HG02981 (cell line): ENCODE measurements around the gene FMNL1.

ENCODE experiments used
- ATAC-seq: cut with Tn5 transposase; IDR thresholded peaks from one replicate; pipeline ENCODE4 v1.9.1; 2021; ENCODE audit warnings: mild to moderate bottlenecking, moderate library complexity; ENCODE audit not compliant: unreplicated experiment

FMNL1 gene

DNA sequence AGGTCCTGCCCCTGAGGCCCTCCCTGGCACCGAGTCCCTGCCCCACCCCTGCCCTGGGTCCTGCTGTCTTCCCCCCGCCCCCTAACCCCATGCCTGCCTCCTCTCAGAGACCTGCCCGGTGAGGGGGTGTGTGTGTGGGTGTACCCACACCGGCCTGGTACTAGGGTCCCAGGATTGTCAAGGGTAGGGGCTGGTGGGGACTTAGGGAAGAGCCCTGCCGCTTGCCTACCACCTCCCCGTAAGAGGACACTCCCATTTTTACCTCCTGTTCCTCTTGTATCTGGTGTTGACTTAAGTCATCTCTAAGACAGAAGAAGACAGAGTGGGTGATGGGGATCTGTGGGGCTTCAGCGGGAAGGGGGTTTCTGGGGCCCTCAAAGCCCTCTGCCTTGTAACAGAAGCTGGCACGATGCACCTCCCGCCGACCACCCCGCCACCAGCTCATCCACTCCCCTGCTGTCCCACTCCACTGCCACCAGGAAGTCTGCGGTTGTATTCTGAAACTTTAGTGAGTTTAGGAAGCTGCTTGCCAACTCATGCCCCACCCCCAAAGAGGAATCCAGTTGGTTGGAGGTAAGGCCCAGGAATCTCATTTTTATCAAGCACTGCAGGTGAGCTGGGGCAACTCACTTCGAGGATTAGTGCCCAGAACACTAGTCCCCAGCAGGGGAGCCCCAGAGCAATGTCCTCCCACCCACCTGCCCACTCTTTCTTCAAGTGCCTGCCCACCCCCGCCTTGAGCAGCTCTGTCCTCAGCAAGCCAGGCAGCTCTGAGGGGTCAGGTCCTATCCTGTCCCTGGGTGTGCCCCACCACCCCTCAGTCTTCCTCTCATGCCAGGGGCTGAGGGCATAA, 34.7 kb downstream of the FMNL1 start:
- ATAC-seq: no peak

DNA sequence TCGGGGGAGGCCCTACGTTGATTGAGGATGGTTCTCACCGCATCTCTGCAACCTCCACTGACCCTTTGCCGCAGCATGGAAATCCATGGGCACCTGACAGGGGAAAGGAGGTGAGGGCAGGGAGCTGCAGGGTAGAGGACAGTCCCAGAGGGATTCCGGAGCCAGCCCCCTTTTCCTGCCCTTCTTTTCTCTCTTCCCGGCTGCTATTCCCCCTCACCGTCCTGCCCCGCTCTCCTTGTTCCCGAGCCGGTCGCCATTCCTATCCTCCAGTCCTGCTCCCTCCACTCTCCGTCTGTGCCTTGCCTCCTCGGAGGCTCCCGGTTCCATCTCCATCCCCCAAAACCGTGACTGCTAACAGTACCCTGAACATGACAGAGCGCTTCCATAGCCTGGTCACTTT, 35.4 kb downstream of the FMNL1 start:
- ATAC-seq: no peak

- no peak for ATAC-seq
Observed at GRCh38 chr17:45258981-45259380, 37.3 kb downstream of the FMNL1 start.

DNA sequence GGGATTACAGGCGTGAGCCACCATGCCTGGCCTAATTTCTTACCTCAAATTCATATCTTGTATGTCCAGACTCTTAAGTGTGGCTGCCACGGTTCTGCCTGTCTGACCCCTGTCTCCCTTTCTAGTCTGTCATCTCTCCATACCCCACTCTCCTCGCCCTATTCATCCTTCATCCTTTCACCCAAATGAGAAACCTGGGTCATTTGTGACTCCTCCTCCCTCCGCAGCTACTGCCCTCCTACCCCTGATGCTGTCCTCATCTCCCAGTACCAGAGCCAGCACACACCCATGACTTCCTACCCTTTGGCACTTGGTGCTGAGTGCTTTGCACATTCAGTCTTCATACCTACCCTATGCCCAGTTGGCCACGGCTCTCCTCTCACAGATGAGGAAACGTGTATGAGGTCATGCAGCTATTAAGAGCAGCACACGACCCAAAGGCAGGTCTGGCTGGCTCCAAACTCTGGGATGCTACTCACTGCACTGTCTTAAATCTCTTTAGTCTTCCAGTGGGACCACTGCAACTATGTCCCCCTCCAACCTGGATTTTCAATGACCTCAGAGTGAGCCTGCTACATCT, 38.6 kb downstream of the FMNL1 start:
- ATAC-seq: no peak

DNA sequence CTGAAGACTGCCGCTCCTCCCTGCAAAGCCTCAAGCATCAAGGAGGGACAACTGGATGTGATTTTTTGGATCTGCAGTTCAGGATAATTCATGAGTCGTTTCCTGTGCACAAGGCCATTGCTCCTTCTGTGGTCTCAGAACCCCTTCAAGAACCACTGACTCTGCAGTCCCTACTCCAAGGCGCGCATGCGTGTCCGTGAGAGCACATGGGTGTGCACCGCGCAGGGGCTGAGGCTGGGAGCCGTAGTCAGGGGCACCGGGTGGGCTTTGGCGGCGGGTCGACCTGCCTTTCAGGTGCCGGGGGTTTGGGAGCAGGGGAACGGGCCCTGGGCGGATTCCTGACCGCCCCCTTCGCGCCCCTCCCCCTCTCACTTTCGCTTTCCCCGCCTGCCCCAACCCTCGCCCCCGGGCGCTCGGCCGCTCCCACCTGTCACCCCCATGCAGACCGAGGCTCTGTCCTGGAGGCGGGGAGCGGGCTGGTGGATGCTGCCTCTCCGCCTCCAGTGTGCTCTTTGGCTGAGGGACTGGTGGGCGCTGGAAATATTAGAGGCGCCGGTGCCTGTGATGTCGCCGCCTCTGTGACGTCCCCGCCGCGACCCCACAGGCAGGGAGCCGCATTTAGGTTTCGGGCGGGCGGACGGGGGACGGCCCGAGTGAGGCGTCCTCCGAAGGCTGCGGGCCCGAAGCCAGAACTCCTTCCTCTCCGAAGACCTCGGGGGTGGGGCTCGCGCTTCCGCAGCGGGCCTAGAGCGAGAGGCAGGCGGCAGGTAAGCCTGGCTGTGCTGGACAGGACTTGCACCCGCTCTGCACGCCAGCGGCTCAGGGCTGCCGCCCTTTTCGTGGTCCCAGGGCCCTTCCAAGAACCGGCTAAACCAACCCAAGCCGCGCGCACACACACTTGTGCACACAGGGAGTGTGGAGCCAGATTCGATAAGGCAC, 40.2 kb downstream of the FMNL1 start, which contains the start of gene SPATA32:
SPATA32 (minus strand) TSS at position 518 of the 939 bp plus-strand sequence; CDS start at position 440, 78 bp downstream.
- peak; percentile 52 for ATAC-seq

DNA sequence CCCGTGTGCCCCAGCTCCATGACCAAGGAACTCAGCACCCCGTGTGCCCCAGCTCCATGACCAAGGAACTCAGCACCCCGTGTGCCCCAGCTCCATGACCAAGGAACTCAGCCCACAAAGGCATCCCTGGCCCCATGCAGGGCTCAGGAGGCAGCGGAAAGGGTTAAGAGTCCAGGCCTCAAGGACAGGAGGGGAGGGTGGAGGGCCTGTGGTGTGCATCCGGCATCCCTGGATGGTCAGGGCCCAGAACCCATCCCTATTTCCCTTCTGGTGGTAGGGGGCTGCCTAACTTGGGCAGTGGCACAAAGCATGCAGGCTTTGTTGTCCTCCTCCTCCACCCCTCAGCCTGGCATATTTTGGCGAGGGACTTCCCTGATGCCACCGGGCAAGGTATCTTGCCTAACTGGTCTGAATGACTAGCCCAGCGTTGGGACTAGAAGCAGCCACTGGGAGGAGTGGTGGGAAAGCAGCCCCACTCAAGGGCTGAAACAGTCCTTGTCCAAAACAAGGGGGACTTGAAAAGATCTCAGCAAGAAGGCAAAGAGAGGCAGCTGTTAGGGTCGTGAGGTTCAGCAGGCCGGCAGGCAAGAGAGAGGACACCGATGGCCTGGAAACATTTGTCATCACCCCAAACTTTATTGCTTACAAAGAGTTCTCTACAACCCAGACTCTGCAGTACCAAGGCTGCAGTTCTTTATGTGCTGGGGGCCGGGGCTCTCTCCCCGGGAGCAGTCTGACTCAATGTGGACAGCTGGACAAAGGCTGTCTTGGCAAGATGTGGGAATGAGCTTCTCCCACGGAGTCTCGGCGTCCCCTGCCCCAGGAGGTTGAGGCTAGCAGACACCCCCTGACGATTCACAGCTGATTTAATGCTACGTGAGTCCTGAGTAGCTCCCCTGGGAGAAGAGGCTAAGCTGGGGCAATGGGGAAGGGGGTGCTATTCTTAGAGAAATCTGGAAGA, 41.1 kb downstream of the FMNL1 start:
- ATAC-seq: no peak

- ATAC-seq: no peak
Observed at GRCh38 chr17:45263477-45263860, 41.8 kb downstream of the FMNL1 start.

DNA sequence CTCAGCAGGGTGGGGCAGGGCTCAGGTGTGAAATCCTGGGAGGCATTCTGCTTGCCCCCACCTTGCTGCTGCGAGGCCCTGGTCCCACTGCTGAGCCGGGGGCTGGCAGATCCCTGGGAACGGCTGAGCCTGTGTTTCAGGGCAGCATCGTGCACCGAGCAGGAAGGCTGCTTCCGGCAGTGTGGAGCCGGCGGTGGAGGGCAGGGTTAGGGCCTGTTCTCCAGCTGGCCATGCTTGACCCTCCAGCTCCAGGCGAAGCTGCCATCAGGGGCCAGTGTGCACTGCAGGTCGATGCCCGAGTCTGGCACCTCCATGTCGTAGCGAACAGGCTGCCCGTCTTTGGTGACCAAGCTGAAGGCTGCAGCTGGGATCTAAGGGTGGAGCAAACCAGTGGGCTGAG, 42.7 kb downstream of the FMNL1 start:
- no peak for ATAC-seq

DNA sequence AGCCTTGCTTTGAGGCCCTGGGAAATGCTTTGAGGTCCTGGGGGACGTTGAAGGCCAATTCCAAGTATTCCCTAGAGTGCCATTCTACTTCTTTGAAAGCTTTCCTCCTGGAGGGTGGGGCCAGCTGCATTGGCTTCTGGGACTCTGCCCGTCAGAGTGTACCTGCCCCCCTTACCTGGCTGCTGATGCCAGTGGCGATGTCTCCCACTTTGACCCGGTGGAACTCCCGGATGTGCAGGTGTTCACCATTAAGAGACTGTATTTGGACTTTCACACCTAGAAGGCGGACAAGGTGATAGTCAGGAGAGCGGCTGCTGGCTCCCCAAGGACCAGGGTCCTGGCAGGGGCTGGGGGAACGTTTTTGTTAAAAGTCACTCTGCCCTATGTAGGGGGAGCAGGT, 43.3 kb downstream of the FMNL1 start:
- ATAC-seq: no peak

DNA sequence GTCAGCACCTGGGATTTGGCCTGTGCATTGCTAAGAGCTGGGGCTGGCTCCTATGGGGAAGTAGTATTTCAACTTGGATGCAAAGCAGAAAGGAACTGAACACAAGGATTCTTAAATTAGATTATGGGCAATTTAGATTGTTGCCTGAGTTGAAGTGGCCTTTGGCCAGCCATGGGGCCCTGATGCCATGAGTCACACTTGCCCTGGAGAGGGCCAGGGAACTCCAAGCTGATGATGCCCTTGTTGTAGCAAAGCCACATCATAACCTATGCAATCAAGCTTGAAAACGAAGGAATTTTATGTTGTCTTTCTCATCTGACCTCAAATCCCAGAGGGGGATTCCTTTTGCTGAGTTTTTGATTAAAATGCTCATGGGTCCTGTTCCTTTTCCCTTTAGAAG, 44.1 kb downstream of the FMNL1 start:
- no peak for ATAC-seq

- no peak for ATAC-seq
Observed at GRCh38 chr17:45266372-45266926, 44.8 kb downstream of the FMNL1 start.

DNA sequence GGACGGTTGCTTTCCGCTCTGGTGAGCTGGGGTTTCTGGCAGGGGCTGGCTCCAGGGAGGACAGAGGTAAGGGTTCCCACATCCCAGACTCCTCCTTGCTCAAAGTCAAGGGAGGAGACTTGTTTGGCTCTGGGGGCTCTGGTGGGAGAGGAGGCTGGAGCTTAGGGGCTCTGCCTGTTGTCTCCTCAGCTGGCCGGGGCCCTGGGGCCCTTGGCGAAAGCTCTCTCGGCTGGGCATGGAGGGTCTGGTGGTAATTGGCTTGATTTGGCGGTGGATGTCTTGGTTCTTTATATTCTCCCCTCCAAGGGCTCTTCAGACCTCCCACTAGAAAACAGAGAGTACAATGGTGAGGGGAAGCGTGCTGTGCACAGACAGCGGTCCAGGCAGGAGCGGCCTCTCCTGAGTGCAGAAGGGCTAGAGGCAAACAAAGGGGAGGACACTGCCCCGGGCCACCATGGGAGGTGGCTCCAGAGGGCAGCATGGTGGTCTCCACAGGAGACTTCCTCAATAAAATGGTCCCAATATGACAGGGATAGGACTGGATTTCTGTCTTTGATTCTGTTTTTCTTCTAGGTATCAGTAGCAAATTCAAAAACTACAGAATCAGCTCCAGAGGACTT, 45.9 kb downstream of the FMNL1 start:
- ATAC-seq: no peak

- no peak for ATAC-seq
Observed at GRCh38 chr17:45269912-45270311, 48.2 kb downstream of the FMNL1 start.

DNA sequence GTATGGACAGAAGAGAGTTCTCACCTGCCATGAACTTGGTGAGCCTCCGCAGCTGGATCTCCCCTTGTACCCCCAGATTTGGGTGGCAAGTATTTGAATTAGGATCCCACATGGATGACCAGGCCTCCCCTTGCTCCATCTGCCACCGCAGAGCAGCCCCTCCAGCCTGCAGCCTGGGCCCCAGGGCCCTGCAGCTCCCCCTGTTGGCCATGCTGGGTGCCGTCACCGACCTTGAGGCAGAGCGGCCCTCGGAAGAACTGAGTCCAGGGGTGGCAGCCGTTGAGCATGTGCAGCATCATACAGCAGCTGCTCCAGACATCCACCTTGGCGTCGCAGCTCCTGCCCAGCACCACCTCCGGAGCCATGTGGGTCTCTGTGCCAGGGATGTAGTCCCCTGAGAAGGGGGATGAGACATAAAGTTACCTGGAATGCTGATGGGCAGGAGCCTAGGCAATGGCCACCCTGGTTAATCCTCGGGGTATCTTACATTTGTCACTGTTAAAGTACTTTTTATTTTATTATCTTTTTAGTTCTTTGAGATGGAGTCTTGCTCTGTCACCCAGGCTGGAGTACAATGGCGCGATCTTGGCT, 49.2 kb downstream of the FMNL1 start:
- no peak for ATAC-seq

- no peak for ATAC-seq
Observed at GRCh38 chr17:45271603-45272002, 49.9 kb downstream of the FMNL1 start.

DNA sequence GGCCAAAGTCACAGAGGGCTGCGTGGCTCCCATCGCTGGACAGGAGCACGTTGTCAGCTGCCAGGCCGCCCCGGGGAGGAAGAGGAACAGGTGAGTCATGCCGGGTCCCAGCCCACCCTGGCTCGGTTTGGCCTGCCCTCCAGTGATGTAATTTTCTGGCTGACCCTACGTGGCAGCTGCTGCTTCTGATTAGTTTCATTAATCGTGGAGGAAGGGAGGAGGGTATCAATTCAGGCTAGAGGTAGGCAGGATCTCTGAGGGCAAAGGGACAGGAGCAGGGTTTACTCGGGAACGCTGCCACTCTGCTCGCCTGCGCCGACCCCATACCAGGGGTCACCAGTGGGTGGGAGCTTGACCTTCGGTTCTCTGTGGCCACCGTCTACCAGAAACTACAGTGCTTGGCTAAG, 51.9 kb downstream of the FMNL1 start:
- ATAC-seq: no peak

DNA sequence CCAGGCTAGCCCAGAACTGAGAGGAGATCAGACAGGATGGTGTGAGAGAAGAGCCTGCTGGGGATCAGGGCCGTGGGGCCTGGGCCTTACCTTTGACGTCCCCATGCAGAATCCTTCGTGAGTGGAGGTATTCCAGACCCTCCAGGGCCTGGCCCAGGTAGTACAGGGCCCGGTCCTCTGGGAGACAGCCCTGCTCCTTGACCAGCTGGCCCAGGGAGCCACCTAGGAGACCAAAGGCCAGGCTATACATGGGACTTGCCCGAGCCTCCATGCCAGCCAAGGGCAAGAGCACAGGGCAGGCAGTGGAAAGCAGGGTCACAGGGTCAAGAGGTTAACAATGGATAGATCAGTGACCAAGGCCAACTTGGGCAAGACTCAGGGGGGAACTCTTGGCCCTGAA, 52.3 kb downstream of the FMNL1 start:
- no peak for ATAC-seq

DNA sequence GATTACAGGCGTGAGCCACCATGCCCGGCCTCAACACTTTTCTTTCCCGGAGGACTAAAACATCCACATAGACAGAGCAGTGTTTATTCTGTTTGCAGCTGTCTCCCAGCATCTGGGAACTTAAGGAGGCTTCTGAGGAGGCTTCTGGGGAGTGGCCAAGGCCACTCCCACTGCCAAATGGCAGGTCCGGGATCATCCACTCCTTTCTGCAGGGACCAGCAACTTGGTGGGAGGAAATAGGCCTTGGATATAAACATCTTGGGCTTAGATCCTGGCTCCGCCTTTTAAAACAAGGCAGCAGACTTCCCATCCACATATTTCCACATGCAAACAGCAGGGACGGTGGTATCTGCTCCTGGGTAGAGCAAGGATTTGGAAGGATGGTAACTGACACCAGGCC, 54.3 kb downstream of the FMNL1 start:
- ATAC-seq: no peak

GRCh38 chr17:45277216-45277849, 55.6 kb downstream of the FMNL1 start:
- no peak for ATAC-seq
